Activated CD4-positive, alpha-beta T cell treated with anti-CD3 and anti-CD28 coated beads, Interleukin-2, Interleukin-4, amounts not matched to agents 100 ng/mL and 50 ng/mL, durations not matched to agents 16 hours and 8 hours (primary cell): ENCODE measurements around the gene MLLT6.

Source experiments
- DNase-seq: peaks from one replicate; pipeline ENCODE4 v3.0.0-alpha.2; 2020; ENCODE audit warnings: low spot score

The MLLT6 gene

DNA sequence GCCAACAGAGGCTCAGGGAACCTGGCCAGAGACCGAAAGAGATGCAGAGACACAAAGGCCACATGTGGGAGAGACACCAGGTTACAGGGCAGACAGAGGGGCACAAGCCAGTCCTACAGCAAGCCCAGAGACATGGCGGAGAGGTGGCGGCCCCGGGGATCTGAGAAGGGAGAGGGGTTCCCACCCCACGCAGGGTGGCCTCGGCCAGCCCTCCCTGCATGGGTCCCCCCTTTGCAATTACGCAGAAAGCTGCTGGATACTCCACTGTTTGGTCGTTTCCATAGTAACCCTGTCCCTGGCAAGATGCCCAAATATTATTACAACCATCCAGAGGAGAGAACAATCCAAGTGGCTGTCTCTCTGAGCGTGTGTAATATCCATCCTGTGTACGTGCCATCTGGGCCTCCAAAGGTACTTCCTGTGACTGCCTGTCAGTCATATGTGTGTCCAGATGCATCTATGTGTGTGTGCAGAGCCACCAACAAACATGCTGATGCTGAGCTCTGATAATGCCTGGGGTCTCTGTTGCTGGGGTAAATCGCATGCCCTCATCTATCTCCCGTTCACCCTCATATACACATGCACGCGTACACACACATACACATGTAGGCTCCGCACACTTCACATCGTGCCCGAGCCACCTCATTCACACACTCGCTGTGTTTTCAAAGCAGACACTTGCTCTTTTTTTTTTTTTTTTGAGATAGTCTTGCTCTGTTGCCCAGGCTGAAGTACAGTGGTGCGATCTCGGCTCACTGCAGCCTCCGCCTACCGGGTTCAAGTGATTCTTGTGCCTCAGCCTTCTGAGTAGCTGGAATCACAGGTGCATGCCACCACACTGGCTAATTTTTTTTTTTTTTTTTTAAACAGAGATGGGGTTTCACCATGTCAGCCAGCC, 37.6 kb downstream of the MLLT6 start:
- no peak for DNase-seq

- no peak for DNase-seq
These were observed 38.6 kb downstream of the MLLT6 start for GRCh38 chr17:38743556-38744171.

GRCh38 chr17:38745545-38745944, 40.5 kb downstream of the MLLT6 start:
- no peak for DNase-seq

GRCh38 chr17:38746004-38746848, 41.2 kb downstream of the MLLT6 start:
- DNase-seq: no peak

DNA sequence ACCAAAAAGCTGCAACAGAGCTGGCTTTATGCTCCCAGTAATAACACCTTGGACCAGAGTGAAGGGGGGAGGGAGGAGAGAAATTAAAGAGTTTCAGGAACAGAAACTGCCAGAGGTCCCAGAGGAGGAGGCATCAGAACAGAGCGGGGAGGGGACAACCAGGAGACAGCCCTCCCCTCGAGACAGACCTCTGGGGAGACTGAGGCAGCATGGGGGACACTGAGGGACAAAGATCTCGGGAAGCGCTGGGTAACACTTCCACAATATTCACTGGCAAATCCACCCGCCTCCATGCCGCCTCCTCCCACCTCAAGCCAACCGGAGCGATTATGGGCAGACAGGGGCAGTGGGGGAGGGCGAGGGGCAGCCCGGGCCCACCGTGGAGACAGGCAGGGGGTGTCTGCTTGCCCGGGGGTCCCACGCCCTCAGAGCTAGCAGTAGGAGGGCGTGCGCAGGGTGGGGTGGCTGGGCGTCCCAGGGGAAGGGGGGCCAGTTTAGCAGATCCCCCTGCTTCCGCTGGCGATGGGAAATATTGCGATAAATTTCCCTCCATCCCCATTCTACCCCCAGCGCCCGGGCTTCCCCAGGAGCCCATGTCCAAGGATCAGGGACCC, 41.9 kb downstream of the MLLT6 start:
- DNase-seq: no peak

GRCh38 chr17:38747463-38748148, 42.5 kb downstream of the MLLT6 start:
- DNase-seq: no peak

GRCh38 chr17:38748149-38748891, 43.2 kb downstream of the MLLT6 start, which contains the start of gene PCGF2:
PCGF2 (minus strand) TSS chr17:38748336; CDS start chr17:38740402, 7,934 bp downstream.
- no peak for DNase-seq

GRCh38 chr17:38748892-38749222, 43.8 kb downstream of the MLLT6 start:
- no peak for DNase-seq

DNA sequence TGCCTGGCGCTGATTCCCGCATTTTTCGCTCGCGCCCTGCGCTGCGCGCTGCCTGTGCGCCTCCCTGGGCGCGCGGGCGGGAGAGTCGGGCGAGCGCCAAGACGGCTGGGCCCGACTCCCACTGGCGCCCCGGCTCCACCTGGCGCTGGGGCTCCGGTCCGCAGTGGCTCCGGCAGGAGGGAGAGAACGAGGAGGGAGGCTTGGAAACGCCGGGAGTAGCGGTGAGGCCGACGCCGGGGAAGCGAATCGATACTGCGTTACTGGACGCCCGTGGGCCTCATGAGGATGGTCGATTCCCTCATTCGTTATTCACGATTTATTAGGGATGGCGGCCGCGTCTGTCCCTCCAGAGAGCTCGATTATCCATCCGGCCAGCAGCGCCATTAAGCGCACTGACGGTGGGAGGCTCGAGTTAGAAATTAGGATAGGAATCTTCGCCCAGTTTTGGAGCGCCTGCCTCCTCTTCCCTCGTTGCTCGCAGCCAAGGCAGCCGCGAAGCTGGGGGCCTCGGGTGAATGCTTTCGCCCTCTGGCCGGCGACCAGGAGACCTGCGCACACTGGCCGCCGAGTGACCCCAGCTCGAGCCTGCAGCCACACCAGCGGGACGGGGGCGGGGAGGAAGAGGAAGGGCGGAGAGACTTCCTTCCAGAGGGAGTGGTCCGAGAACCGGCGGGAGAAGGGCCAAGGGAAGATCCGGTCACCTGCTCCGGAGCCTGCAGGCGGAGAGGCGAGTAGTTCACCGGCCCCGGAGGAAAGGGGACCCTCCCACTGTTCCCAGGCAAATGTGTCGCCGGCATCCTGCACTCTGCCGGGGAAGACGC, 44.4 kb downstream of the MLLT6 start:
- DNase-seq: no peak

GRCh38 chr17:38750044-38750311, 44.9 kb downstream of the MLLT6 start:
- DNase-seq: no peak

- DNase-seq: no peak
These were observed 45.4 kb downstream of the MLLT6 start for GRCh38 chr17:38750312-38751121.

DNA sequence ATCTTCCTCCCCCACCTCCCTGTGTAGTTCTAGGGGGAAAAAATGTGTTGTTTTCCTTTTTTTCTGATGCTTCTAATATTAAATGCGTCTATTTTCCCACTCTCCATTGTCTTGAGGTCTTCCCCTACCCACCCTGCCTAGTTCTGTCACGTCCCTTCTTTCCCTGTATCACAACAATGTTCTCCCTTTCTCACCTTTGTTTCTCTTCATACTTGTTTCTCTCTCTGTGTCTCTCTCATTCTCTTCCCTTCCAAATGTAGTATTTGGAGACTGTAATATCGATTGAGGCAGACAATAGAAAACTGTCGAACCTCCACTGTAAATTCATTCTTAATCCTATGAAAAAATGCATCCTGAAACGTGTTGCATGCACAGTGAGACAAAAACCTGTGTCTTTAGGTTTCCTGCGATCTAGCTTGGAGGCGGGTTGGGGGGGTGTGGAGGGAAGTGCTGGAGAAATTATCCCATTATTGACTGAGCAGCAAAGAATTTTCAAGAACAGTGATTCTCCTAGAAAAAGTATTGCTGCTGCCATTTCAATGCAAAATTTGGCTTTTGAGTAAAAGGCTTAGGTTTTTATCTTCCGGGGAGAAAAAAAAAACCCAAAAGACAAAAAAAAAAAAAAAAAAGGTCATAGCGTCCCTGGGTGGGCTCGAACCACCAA, 46.2 kb downstream of the MLLT6 start:
- DNase-seq: no peak

DNA sequence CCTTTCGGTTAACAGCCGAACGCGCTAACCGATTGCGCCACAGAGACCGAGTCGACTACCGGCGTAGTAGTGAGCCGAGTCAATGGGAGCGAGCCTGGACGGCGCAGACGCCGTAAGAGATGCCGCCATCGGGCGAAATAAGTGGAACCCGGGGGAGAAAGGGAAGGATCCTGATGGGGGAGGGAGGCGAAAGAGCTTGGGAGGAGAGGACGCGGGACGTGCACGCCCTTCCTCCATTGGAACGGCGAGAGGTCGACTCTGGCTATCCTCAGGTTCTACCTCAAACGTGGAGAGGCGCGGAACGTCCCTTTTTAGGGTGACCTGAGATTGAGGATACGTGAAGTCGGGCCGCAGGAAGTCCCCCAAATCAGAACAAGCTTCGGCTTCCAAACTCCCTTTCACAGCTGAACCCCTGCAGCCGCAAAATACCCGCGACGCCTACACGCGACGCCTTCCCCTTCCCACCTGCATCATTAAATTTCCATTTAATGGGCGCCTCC, 46.8 kb downstream of the MLLT6 start:
- DNase-seq: peak; percentile 86

DNA sequence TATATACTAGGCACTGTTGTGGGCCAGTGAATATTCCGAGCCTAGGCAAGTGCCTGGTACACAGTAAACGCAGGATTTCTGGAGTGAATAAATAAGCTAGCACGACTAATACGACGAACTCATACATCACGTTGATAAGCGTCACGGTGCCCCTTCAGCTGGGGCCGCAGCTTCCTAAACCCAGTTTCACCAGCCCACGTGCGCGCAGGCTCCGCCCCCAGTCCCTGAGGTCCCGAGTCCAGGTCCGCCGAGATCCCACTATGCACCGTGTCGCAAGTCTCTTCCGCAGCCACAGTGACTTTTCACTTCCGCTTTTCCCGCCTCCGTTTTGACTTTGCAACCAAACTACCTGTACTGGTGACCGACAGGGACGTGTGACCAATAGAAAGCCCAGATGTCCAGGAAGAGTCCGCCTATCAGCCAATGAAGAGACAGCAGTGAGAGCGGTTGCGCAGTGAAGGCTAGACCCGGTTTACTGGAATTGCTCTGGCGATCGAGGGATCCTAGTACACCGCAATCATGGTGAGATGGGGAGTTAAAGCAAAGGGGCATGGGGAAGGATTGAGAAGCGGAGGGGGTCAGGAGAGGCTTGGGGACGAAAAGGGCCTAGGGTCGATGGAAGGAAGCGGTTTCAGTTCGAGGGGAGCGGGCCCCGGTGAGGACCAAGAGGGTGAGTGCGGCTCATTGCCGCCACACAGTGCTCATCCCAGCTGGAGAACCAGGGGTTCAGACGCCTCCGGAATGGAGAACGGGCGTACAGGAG, 47.4 kb downstream of the MLLT6 start, which contains the start of gene PSMB3:
Gene PSMB3, plus strand, starts transcription at position 434 of the 763 bp plus-strand sequence. Its CDS starts 86 bp downstream, at position 520.
- peak; percentile 100 for DNase-seq

- DNase-seq: no peak
These were observed 48.0 kb downstream of the MLLT6 start for GRCh38 chr17:38753071-38753506.

- peak; percentile 27 for DNase-seq
These were observed 56.5 kb downstream of the MLLT6 start for GRCh38 chr17:38761612-38762011.

GRCh38 chr17:38762231-38762630, 57.2 kb downstream of the MLLT6 start:
- no peak for DNase-seq

DNA sequence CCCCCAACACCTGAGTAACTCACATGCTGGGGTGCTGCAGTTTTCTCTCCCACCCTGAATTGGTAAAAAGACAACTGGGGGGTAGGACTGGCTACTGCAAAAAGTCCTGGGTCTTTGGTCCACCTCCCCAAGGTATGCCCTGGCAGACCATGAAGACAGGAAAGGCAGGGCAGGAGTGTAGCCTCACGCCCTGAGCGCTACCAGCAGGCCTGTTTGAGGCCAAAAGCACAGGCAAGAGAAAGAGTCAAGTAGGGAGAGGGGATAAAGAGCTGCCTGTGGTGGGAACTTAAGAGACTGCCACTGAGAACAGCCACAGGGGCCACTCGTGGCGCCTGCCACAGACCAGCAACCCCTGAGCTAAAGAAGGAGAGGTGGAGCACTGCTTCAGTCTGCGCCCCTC, 61.3 kb downstream of the MLLT6 start:
- no peak for DNase-seq
